ENCODE measurements around the gene CHD9.

The CHD9 gene

GRCh38 chr16:53337294-53337693 lies 282.5 kb downstream of the CHD9 start:
- TF ChIP-seq CTCF (conservative IDR thresholded peaks at IDR 0.05) (no peak), ZFX (IDR thresholded peaks at IDR 0.05) (no peak)
- H3K27ac ChIP-seq = no peak overlapping the region

- H3K27ac ChIP-seq = no peak overlapping the region
- TF ChIP-seq CTCF (conservative IDR thresholded peaks at IDR 0.05) (no peak), ZFX (IDR thresholded peaks at IDR 0.05) (no peak)
Observed at GRCh38 chr16:53341792-53342191, 287.0 kb downstream of the CHD9 start.

- H3K27ac ChIP-seq = no peak overlapping the region
- TF ChIP-seq ZFX (IDR thresholded peaks at IDR 0.05) (no peak), CTCF (conservative IDR thresholded peaks at IDR 0.05) (no peak)
Observed at GRCh38 chr16:53355064-53355463, 300.3 kb downstream of the CHD9 start.

GRCh38 chr16:53356478-53357207 lies 301.9 kb downstream of the CHD9 start:
- TF ChIP-seq CTCF (conservative IDR thresholded peaks at IDR 0.05) = no peak; the same call in 1 of the 2 replicates
- no peak for TF ChIP-seq ZFX (IDR thresholded peaks at IDR 0.05)
- H3K27ac ChIP-seq = no peak overlapping the region

- TF ChIP-seq ZFX (IDR thresholded peaks at IDR 0.05) = no peak
- no peak overlapping the region for H3K27ac ChIP-seq
Observed at GRCh38 chr16:53357208-53357586, 302.4 kb downstream of the CHD9 start.

- TF ChIP-seq CTCF (conservative IDR thresholded peaks at IDR 0.05) (no peak), ZFX (IDR thresholded peaks at IDR 0.05) (no peak)
- no peak overlapping the region for H3K27ac ChIP-seq
Observed at GRCh38 chr16:53357955-53358354, 303.2 kb downstream of the CHD9 start.

- TF ChIP-seq CTCF (conservative IDR thresholded peaks at IDR 0.05) (no peak), ZFX (IDR thresholded peaks at IDR 0.05) (no peak)
- H3K27ac ChIP-seq = no peak overlapping the region
Observed at GRCh38 chr16:53358884-53359283, 304.1 kb downstream of the CHD9 start.

GRCh38 chr16:53369921-53370320 lies 315.1 kb downstream of the CHD9 start:
- no peak for TF ChIP-seq CTCF (conservative IDR thresholded peaks at IDR 0.05)
- TF ChIP-seq ZFX (IDR thresholded peaks at IDR 0.05) = no peak
- H3K27ac ChIP-seq = no peak overlapping the region

Data from C4-2B (cell line).